ENCODE results near the gene WBP1.

GRCh38 chr2:74496997-74497776 is 38.9 kb downstream of the WBP1 start:
- TF ChIP-seq TAF1 (IDR thresholded peaks at IDR 0.05; ENCODE audit: borderline replicate concordance, low read depth, low read length) (no peak), POLR2AphosphoS5 (IDR thresholded peaks at IDR 0.05; ENCODE audit: low read depth, low read length) (no peak), POLR2A (IDR thresholded peaks at IDR 0.05; ENCODE audit: low read depth, low read length) (no peak)

Measured in GM12892 (cell line).